Pulmonary artery endothelial cell (primary cell): Measurements from ENCODE around the gene AKAP1. TPM values are rescaled to one million over a fixed set of nuclear protein-coding genes. Genes with fewer than 3 reads are reported as not detected.

ENCODE experiments used
- DNase-seq: peaks from one replicate; pipeline ENCODE4 v3.0.0-alpha.2; 2011; ENCODE audit warnings: low read depth, low spot score
- total RNA-seq: library from RNA; depleted of rRNA; stranded (reverse); fragments of >200 nt; gene quantifications from 2 replicates; pipeline ENCODE4 v1.2.3, GENCODE V29; 2014

The AKAP1 gene
- total RNA-seq, 1 donor from 2014 or later: 31.0 TPM

- DNase-seq: no peak
Observed at GRCh38 chr17:57164814-57165213, 79.8 kb downstream of the AKAP1 start.

DNA sequence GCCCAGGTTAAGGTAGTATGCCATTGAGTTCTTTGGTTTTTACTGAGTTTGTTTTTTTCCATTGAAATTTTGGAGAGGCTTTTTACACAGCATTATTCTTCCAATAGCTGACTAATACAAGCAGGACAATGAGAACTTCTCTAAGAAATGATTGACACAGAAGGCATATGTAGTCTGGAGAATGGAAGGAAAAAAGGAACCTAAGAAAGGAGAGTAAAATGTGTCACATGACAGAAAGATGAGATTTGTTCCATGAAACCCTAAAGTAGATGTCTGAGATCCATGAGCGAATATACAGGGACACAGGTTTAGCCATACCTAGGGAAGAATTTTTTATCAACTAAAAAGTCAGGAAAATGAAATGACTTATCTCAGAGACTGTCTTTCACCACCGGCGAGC lies 80.7 kb downstream of the AKAP1 start:
- no peak for DNase-seq

DNA sequence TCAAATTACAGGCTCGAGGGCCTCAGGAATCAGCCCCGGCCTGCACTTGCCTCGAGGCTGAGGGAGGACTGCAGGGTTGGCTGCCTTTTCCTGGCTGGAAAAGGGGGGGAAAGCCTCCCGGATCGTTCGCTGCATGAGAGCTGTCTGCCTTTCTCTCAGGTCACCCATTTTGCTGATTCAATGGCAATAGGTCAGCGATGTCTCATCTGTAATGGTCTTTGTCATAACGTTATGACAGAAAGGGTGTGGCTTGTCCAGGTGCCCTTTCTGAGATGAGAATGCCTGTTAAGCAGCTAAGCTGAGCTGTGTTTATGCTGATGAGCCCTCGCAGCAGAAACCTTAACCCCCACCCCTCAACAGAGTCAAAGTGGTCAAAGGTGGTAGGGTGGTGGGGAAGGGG lies 81.8 kb downstream of the AKAP1 start:
- DNase-seq: no peak

DNA sequence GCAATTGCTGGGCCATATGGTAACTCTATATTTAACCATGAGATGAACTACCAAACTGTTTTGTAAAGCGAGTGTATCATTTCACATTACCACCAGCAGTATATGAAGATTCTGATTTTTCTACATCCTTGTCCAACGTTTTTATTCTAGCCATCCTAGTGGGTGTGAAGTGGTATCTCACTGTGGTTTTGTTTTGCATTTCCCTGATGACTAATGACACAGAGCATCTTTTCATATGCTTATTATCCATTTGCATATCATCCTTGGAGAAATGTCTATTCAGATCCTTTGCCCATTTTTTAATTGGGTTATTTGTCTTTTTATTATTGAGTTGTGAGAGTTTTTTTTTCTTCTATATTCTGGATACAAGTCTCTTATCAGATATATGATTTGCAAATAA lies 83.6 kb downstream of the AKAP1 start:
- DNase-seq: no peak

- DNase-seq: no peak
Observed at GRCh38 chr17:57170866-57171265, 85.8 kb downstream of the AKAP1 start.

Other genes with a start within 250 kb of the AKAP1 start
- 27.5 and 32.9 TPM in 2 replicates for gene TRIM25, start 171.2 kb upstream of the AKAP1 start, total RNA-seq
- gene COIL, start 124.2 kb upstream of the AKAP1 start, total RNA-seq: 14.7 and 18.9 TPM in 2 replicates
- gene SCPEP1, start 107.1 kb upstream of the AKAP1 start, total RNA-seq: 32.6 and 60.6 TPM in 2 replicates
- 22.8 and 29.8 TPM in 2 replicates for gene MSI2, start 171.3 kb downstream of the AKAP1 start, total RNA-seq